ENCODE results near the gene PARD3.

The PARD3 gene

GRCh38 chr10:34164029-34164428, 651.1 kb downstream of the PARD3 start:
- TF ChIP-seq SIN3A (IDR thresholded peaks at IDR 0.05; ENCODE audit: borderline replicate concordance, insufficient read depth, low read length) (no peak), FOXP2 (optimal IDR thresholded peaks at IDR 0.05; ENCODE audit: borderline replicate concordance, extremely low read depth, extremely low read length, insufficient read depth) (no peak), POLR2AphosphoS5 (IDR thresholded peaks at IDR 0.05; ENCODE audit: low read depth, low read length) (no peak), TAF1 (IDR thresholded peaks at IDR 0.05; ENCODE audit: borderline replicate concordance, insufficient read depth, low read length) (no peak)
- TF ChIP-seq, protein P1, sequence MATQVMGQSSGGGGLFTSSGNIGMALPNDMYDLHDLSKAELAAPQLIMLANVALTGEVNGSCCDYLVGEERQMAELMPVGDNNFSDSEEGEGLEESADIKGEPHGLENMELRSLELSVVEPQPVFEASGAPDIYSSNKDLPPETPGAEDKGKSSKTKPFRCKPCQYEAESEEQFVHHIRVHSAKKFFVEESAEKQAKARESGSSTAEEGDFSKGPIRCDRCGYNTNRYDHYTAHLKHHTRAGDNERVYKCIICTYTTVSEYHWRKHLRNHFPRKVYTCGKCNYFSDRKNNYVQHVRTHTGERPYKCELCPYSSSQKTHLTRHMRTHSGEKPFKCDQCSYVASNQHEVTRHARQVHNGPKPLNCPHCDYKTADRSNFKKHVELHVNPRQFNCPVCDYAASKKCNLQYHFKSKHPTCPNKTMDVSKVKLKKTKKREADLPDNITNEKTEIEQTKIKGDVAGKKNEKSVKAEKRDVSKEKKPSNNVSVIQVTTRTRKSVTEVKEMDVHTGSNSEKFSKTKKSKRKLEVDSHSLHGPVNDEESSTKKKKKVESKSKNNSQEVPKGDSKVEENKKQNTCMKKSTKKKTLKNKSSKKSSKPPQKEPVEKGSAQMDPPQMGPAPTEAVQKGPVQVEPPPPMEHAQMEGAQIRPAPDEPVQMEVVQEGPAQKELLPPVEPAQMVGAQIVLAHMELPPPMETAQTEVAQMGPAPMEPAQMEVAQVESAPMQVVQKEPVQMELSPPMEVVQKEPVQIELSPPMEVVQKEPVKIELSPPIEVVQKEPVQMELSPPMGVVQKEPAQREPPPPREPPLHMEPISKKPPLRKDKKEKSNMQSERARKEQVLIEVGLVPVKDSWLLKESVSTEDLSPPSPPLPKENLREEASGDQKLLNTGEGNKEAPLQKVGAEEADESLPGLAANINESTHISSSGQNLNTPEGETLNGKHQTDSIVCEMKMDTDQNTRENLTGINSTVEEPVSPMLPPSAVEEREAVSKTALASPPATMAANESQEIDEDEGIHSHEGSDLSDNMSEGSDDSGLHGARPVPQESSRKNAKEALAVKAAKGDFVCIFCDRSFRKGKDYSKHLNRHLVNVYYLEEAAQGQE (IDR thresholded peaks at IDR 0.05; ENCODE audit: insufficient read depth in 1 of 2, low read depth in 2 of 2, low read length in 2 of 2): no peak

DNA sequence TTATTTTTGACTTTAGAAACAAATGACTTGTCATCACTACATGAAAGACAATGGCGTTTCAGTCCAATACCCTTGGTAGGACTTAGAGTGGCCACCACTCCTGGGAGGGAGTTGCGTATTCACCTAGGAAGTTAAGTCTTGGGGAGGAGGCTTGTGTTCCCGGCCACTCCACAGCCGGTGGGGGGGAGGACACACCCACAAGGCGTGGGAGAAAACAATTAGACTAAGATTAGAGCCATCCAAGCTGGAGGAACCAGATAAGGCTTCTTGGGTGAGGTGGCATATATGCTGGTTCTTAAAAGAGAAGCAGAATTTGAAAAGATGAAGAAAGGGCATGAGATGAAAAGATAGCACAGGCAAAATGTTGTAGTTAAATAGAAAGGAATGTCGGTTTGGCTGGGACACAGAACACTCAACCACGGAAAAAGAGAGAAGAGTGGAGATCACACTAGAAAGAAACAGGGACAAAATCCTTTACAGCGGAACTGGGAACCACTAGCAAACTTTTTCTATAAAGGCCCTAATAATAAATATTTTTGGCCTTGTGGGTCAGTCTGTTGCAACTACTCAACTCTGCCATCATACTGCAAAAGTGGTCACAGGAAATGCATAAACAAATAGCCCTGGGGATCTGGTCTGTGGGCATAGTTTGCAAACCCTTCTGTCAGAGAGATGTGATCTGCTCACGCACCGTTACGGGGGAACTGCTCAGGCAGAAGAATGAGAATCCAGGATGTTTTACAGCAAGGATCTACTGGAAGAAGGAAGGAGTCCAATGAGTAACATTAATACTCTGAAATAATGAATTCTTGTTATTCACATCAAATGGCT, 651.8 kb downstream of the PARD3 start:
- TF ChIP-seq SIN3A (IDR thresholded peaks at IDR 0.05; ENCODE audit: borderline replicate concordance, insufficient read depth, low read length): no peak
- TF ChIP-seq, protein P1 (IDR thresholded peaks at IDR 0.05; ENCODE audit: insufficient read depth in 1 of 2, low read depth in 2 of 2, low read length in 2 of 2): no peak
- no peak for TF ChIP-seq POLR2AphosphoS5 (IDR thresholded peaks at IDR 0.05; ENCODE audit: low read depth, low read length)
- no peak for TF ChIP-seq TAF1 (IDR thresholded peaks at IDR 0.05; ENCODE audit: borderline replicate concordance, insufficient read depth, low read length)
- TF ChIP-seq FOXP2 (optimal IDR thresholded peaks at IDR 0.05; ENCODE audit: borderline replicate concordance, extremely low read depth, extremely low read length, insufficient read depth): no peak

- TF ChIP-seq SIN3A (IDR thresholded peaks at IDR 0.05; ENCODE audit: borderline replicate concordance, insufficient read depth, low read length): no peak
- no peak for TF ChIP-seq POLR2AphosphoS5 (IDR thresholded peaks at IDR 0.05; ENCODE audit: low read depth, low read length)
- no peak for TF ChIP-seq FOXP2 (optimal IDR thresholded peaks at IDR 0.05; ENCODE audit: borderline replicate concordance, extremely low read depth, extremely low read length, insufficient read depth)
- no peak for TF ChIP-seq TAF1 (IDR thresholded peaks at IDR 0.05; ENCODE audit: borderline replicate concordance, insufficient read depth, low read length)
Measured at GRCh38 chr10:34161777-34162370, 653.2 kb downstream of the PARD3 start.

DNA sequence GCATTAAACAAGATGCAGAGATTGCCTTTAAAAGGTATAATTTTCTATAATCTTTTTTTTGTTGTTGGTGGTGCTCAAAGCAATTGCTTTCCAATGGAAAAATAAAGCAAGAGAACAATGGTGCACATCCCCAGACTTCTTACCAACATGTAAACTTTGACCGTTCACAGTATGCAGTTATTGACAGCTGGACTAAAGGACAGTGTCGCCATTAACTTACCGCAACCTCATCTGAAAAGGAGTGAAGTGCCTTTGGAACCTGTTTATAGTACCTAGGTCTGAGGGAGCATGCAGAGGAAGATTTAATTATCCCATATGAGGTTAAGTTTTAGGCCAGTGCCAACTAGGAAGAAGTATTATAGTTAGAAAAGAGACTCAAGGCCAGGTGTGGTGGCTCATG, 654.5 kb downstream of the PARD3 start:
- TF ChIP-seq, protein P1 (IDR thresholded peaks at IDR 0.05; ENCODE audit: insufficient read depth in 1 of 2, low read depth in 2 of 2, low read length in 2 of 2): no peak
- no peak for TF ChIP-seq POLR2AphosphoS5 (IDR thresholded peaks at IDR 0.05; ENCODE audit: low read depth, low read length)
- no peak for TF ChIP-seq SIN3A (IDR thresholded peaks at IDR 0.05; ENCODE audit: borderline replicate concordance, insufficient read depth, low read length)
- no peak for TF ChIP-seq TAF1 (IDR thresholded peaks at IDR 0.05; ENCODE audit: borderline replicate concordance, insufficient read depth, low read length)
- TF ChIP-seq FOXP2 (optimal IDR thresholded peaks at IDR 0.05; ENCODE audit: borderline replicate concordance, extremely low read depth, extremely low read length, insufficient read depth): no peak

DNA sequence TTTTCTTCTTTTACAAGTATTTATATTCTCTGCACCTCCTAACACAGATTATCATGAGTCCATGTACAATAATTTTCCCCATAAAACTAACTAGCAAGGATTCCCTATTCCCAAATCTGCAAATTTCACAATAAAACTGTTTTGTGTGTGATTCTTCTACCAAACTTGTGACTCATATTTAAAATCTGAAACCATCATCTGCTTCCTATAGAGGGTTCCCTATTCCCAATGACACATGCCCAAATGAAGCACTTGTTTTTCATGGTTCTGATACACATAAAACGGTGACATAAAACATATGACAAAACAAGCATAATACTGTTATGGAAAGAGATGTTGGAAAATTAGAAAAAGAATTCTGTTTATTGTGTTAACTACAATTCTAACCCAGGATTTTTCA, 657.6 kb downstream of the PARD3 start:
- TF ChIP-seq FOXP2 (optimal IDR thresholded peaks at IDR 0.05; ENCODE audit: borderline replicate concordance, extremely low read depth, extremely low read length, insufficient read depth) (no peak), SIN3A (IDR thresholded peaks at IDR 0.05; ENCODE audit: borderline replicate concordance, insufficient read depth, low read length) (no peak), TAF1 (IDR thresholded peaks at IDR 0.05; ENCODE audit: borderline replicate concordance, insufficient read depth, low read length) (no peak), POLR2AphosphoS5 (IDR thresholded peaks at IDR 0.05; ENCODE audit: low read depth, low read length) (no peak)
- TF ChIP-seq, protein P1 (IDR thresholded peaks at IDR 0.05; ENCODE audit: insufficient read depth in 1 of 2, low read depth in 2 of 2, low read length in 2 of 2): no peak
